Thyroid gland (tissue), 4 donors: ENCODE measurements around the gene POLR2L. TPM values are rescaled to one million over a fixed set of nuclear protein-coding genes. Genes with fewer than 3 reads are reported as not detected.

Experiments used
- DNase-seq, 2 donors: peaks; one replicate each; pipeline ENCODE4 v3.0.0-alpha.2; 2019
- H3K27ac ChIP-seq, 3 donors: fragments of 200-600 bp; sonication (generic); 1 replicate in 2 of 3; 2 replicates in 1 of 3; pipeline ENCODE4 v1.5.1; 2016 to 2019; ENCODE audit warnings: mild to moderate bottlenecking in 1 of 3, moderate library complexity in 1 of 3
- H3K27me3 ChIP-seq: fragments of 200-600 bp; sonication (generic); one replicate; pipeline ENCODE4 v1.5.1; 2019
- H3K36me3 ChIP-seq, 2 donors: fragments of 200-600 bp; sonication (generic); one replicate each; pipeline ENCODE4 v1.5.1; 2016 to 2019
- H3K4me1 ChIP-seq, 2 donors: fragments of 200-600 bp; sonication (generic); one replicate each; pipeline ENCODE4 v1.5.1; 2017 to 2019
- H3K4me3 ChIP-seq, 3 donors: fragments of 200-600 bp; sonication (generic); replicated peaks in 1 of 3; 1 replicate in 2 of 3; 2 replicates in 1 of 3; pipeline ENCODE4 v1.5.1; 2016; ENCODE audit warnings: mild to moderate bottlenecking in 1 of 3
- H3K9me3 ChIP-seq: fragments of 200-600 bp; sonication (generic); one replicate; pipeline ENCODE4 v1.5.1; 2017
- CTCF ChIP-seq, 6 experiments: fragments of 200-600 bp in 3 of 6; fragments of 450-650 bp in 3 of 6; sonication (generic) in 3 of 6; IDR thresholded peaks; one replicate each; pipeline ENCODE4 v1.5.1; 2016 to 2019; ENCODE audit warnings: antibody characterized with exemption in 6 of 6, mild to moderate bottlenecking in 2 of 6, inconsistent platforms in 1 of 6, moderate library complexity in 1 of 6
- POLR2A ChIP-seq, 2 donors: fragments of 450-650 bp; IDR thresholded peaks; one replicate each; pipeline ENCODE4 v1.6.1; 2017; ENCODE audit warnings: antibody characterized with exemption in 2 of 2, mild to moderate bottlenecking in 2 of 2, moderate library complexity in 1 of 2
- WGBS, 2 donors: methylation state at CpG; one replicate each; pipeline ENCODE4 v1.1.5; 2017; 5-methylcytosine and 5-hydroxymethylcytosine counted together
- intact Hi-C: fragments of 100-400 bp; cut with DNase I; formaldehyde crosslinking; loops from one replicate; pipeline ENCODE4 v1.15.1; 2023
- total RNA-seq, 4 donors: library from RNA; depleted of rRNA; stranded (reverse); fragments of >200 nt; gene quantifications; one replicate each; pipeline ENCODE4 v1.2.3, GENCODE V29; 2016

Gene POLR2L
- total RNA-seq, 4 donors from 2014 or later: 17.9 to 89.2 (median 52.4) TPM

- WGBS, 2 donors: 84 to 90% methylated on average over 10 to 12 of the region's 16 CpGs
- TF ChIP-seq CTCF (IDR thresholded peaks at IDR 0.05) (no peak), POLR2A (IDR thresholded peaks at IDR 0.05) (no peak)
- H3K4me3 ChIP-seq: no peak overlapping the region
- H3K4me1 ChIP-seq: no peaks in the 10 kb centered on the region
- no peak for DNase-seq
- intact Hi-C loops: no loop called here
- H3K36me3 ChIP-seq: no peaks in the 10 kb centered on the region
- H3K9me3 ChIP-seq: no peaks in the 10 kb centered on the region
- no peak overlapping the region for H3K27ac ChIP-seq
- H3K27me3 ChIP-seq: no peaks in the 10 kb centered on the region
Measured at GRCh38 chr11:875203-875602, 32.9 kb upstream of the POLR2L start.

GRCh38 chr11:873706-874105 lies 31.4 kb upstream of the POLR2L start:
- DNase-seq: no peak
- no peak for TF ChIP-seq CTCF (IDR thresholded peaks at IDR 0.05)
- no peak for TF ChIP-seq POLR2A (IDR thresholded peaks at IDR 0.05)
- H3K4me1 ChIP-seq: no peaks in the 10 kb centered on the region
- no peak overlapping the region for H3K4me3 ChIP-seq
- H3K36me3 ChIP-seq: no peaks in the 10 kb centered on the region
- no peaks in the 10 kb centered on the region for H3K27me3 ChIP-seq
- H3K27ac ChIP-seq: no peak overlapping the region
- H3K9me3 ChIP-seq: no peaks in the 10 kb centered on the region
- intact Hi-C loops: no loop called here
- 83 to 86% methylated on average over 11 to 12 of the region's 12 CpGs for WGBS, 2 donors

GRCh38 chr11:872799-873198 lies 30.5 kb upstream of the POLR2L start:
- no peaks in the 10 kb centered on the region for H3K36me3 ChIP-seq
- 91 to 95% methylated on average over 6 to 8 of the region's 9 CpGs for WGBS, 2 donors
- TF ChIP-seq CTCF (IDR thresholded peaks at IDR 0.05) (no peak), POLR2A (IDR thresholded peaks at IDR 0.05) (no peak)
- no peaks in the 10 kb centered on the region for H3K4me1 ChIP-seq
- H3K27me3 ChIP-seq: no peaks in the 10 kb centered on the region
- no peak overlapping the region for H3K27ac ChIP-seq
- DNase-seq: no peak
- H3K4me3 ChIP-seq: no peak overlapping the region
- intact Hi-C loops: no loop called here
- H3K9me3 ChIP-seq: no peaks in the 10 kb centered on the region

GRCh38 chr11:871472-871871 lies 29.1 kb upstream of the POLR2L start:
- no peak for DNase-seq
- no peaks in the 10 kb centered on the region for H3K9me3 ChIP-seq
- H3K4me1 ChIP-seq: no peaks in the 10 kb centered on the region
- WGBS, 2 donors: 82 to 85% methylated on average over 7 to 9 of the region's 9 CpGs
- no peaks in the 10 kb centered on the region for H3K36me3 ChIP-seq
- no peak overlapping the region for H3K27ac ChIP-seq
- no peaks in the 10 kb centered on the region for H3K27me3 ChIP-seq
- intact Hi-C loops: no loop called here
- TF ChIP-seq POLR2A (IDR thresholded peaks at IDR 0.05): no peak
- no peak for TF ChIP-seq CTCF (IDR thresholded peaks at IDR 0.05)
- no peak overlapping the region for H3K4me3 ChIP-seq

GRCh38 chr11:870418-870817 lies 28.1 kb upstream of the POLR2L start:
- Histone ChIP-seq H3K4me1 (no peaks in the 10 kb centered on the region), H3K4me3 (no peak overlapping the region), H3K9me3 (no peaks in the 10 kb centered on the region), H3K36me3 (peaks cover 0 to 6% of the 10 kb centered on the region in 2 donors), H3K27ac (no peak overlapping the region), H3K27me3 (no peaks in the 10 kb centered on the region)
- DNase-seq: no peak
- TF ChIP-seq CTCF (IDR thresholded peaks at IDR 0.05) (no peak), POLR2A (IDR thresholded peaks at IDR 0.05) (no peak)
- 72 to 93% methylated on average over 3 to 5 of the region's 8 CpGs for WGBS, 2 donors
- intact Hi-C loops: no loop called here
